Measurements from ENCODE around the gene MAP3K6. TPM values are rescaled to one million over a fixed set of nuclear protein-coding genes. Genes with fewer than 3 reads are reported as not detected.

Gene MAP3K6
- total and polyA plus RNA-seq, 4 donors = 1.3 to 8.3 (median 4.0) TPM

GRCh38 chr1:27306071-27306470 lies 60.7 kb downstream of the MAP3K6 start:
- 94% methylated on average over 11 of the region's 11 CpGs for WGBS
- Histone ChIP-seq H3K36me3 (ENCODE audit: control insufficient read depth in 4 of 4, insufficient read depth in 3 of 4, low read depth in 1 of 4, low read length in 3 of 4) (peaks cover 2 to 36% (median 12%) of the 10 kb centered on the region in 4 donors), H3K9me3 (ENCODE audit: control insufficient read depth in 4 of 4, low read length in 3 of 4) (no peaks in the 10 kb centered on the region), H3K9ac (ENCODE audit: low read depth in 1 of 2, low read length in 2 of 2) (no peak overlapping the region), H3K4me3 (ENCODE audit: low read depth in 1 of 3, low read length in 3 of 3) (no peak overlapping the region), H3K27ac (ENCODE audit: low read depth in 1 of 2, low read length in 2 of 2) (no peak overlapping the region), H3K27me3 (ENCODE audit: control insufficient read depth in 4 of 4, insufficient read depth in 4 of 4, low read length in 3 of 4) (no peaks in the 10 kb centered on the region), H3K4me1 (ENCODE audit: control insufficient read depth in 4 of 4, insufficient read depth in 4 of 4, low read length in 3 of 4) (no peaks in the 10 kb centered on the region)
- DNase-seq (ENCODE audit: low spot score) = no peak
- TF ChIP-seq FOXA2 (IDR thresholded peaks at IDR 0.05) = no peak
- no peak for TF ChIP-seq JUND (IDR thresholded peaks at IDR 0.05)
- TF ChIP-seq FOXA1 (IDR thresholded peaks at IDR 0.05) = no peak
- no peak for TF ChIP-seq TAF1 (conservative IDR thresholded peaks at IDR 0.05)
- TF ChIP-seq ZBTB33 (IDR thresholded peaks at IDR 0.05) = no peak
- no peak for TF ChIP-seq CTCF (IDR thresholded peaks at IDR 0.05; ENCODE audit: low read depth, low read length, missing input control)
- TF ChIP-seq HNF4A (conservative IDR thresholded peaks at IDR 0.05) = no peak
- TF ChIP-seq YY1 (IDR thresholded peaks at IDR 0.05) = no peak
- TF ChIP-seq SP1 (IDR thresholded peaks at IDR 0.05) = no peak

Small RNAs within 50 kb of the gene (small RNA-seq; reads per million reads assigned to genes)
- gene RNU6-48P = not detected

Other genes with a start within 250 kb of the MAP3K6 start
- 1 to 10 TPM; 1.3 to 3.2 TPM for gene SLC9A1, start 211.8 kb downstream of the MAP3K6 start, total RNA-seq
- gene SLC9A1, start 211.8 kb downstream of the MAP3K6 start, polyA plus RNA-seq = 1 to 10 TPM; 1.3 to 1.7 TPM
- 10 to 100 TPM; 19.8 to 25.0 TPM for gene WDTC1, start 132.3 kb downstream of the MAP3K6 start, total RNA-seq
- gene WDTC1, start 132.3 kb downstream of the MAP3K6 start, polyA plus RNA-seq = 10 to 100 TPM in 1 of 2 donors, 1 to 10 TPM in 1; 4.6 to 19.4 TPM
- 10 to 100 TPM; 14.7 to 14.9 TPM for gene TMEM222, start 44.8 kb downstream of the MAP3K6 start, total RNA-seq
- gene TMEM222, start 44.8 kb downstream of the MAP3K6 start, polyA plus RNA-seq = 10 to 100 TPM; 28.6 to 32.9 TPM
- gene SYTL1, start 24.9 kb downstream of the MAP3K6 start, total RNA-seq = 1 to 10 TPM; 1.9 to 3.9 TPM
- under 1 TPM; 0.73 to 0.93 TPM for gene SYTL1, start 24.9 kb downstream of the MAP3K6 start, polyA plus RNA-seq
- gene FCN3, start 7.9 kb upstream of the MAP3K6 start, total RNA-seq = 100 to 1,000 TPM in 1 of 2 donors, 10 to 100 TPM in 1; 87.3 to 146 TPM
- 100 to 1,000 TPM; 127 to 310 TPM for gene FCN3, start 7.9 kb upstream of the MAP3K6 start, polyA plus RNA-seq
- not detected for gene CD164L2, start 16.4 kb upstream of the MAP3K6 start, total RNA-seq
- not detected for gene CD164L2, start 16.4 kb upstream of the MAP3K6 start, polyA plus RNA-seq
- gene GPR3, start 25.7 kb upstream of the MAP3K6 start, total RNA-seq = under 1 TPM in 1 of 2 donors, not detected in 1; under 0.01 TPM
- gene GPR3, start 25.7 kb upstream of the MAP3K6 start, polyA plus RNA-seq = under 1 TPM in 1 of 2 donors, not detected in 1; 0.30 TPM
- 10 to 100 TPM; 15.1 to 37.7 TPM for gene WASF2, start 123.2 kb upstream of the MAP3K6 start, total RNA-seq
- gene WASF2, start 123.2 kb upstream of the MAP3K6 start, polyA plus RNA-seq = 10 to 100 TPM; 11.6 to 22.4 TPM
- gene AHDC1, start 237.2 kb upstream of the MAP3K6 start, total RNA-seq = 1 to 10 TPM; 4.7 to 6.3 TPM
- gene AHDC1, start 237.2 kb upstream of the MAP3K6 start, polyA plus RNA-seq = 1 to 10 TPM; 2.4 to 6.5 TPM

All from liver (tissue), 10 donors.